Suprapubic skin (tissue), 4 donors: ENCODE measurements around the gene USP37. TPM values are rescaled to one million over a fixed set of nuclear protein-coding genes. Genes with fewer than 3 reads are reported as not detected.
"Not testable (repeated sequence)": the region's sequence is repeated elsewhere in the genome, so short reads cannot be mapped to it uniquely, and the experiment has no call there.

ENCODE experiments used
- DNase-seq, 2 donors: peaks; one replicate each; pipeline ENCODE4 v3.0.0-alpha.2; 2019; ENCODE audit warnings: low spot score in 2 of 2
- H3K27ac ChIP-seq: fragments of 200-600 bp; sonication (generic); one replicate; pipeline ENCODE4 v1.5.1; 2019
- H3K27me3 ChIP-seq: fragments of 200-600 bp; sonication (generic); one replicate; pipeline ENCODE4 v1.5.1; 2019
- H3K36me3 ChIP-seq: fragments of 200-600 bp; sonication (generic); one replicate; pipeline ENCODE4 v1.5.1; 2019
- H3K4me1 ChIP-seq: fragments of 200-600 bp; sonication (generic); one replicate; pipeline ENCODE4 v1.5.1; 2019
- H3K4me3 ChIP-seq: fragments of 200-600 bp; sonication (generic); one replicate; pipeline ENCODE4 v1.5.1; 2019; ENCODE audit warnings: mild to moderate bottlenecking
- H3K9me3 ChIP-seq: fragments of 200-600 bp; sonication (generic); one replicate; pipeline ENCODE4 v1.5.1; 2019
- EP300 ChIP-seq: sonication (generic); formaldehyde crosslinking; IDR thresholded peaks from one replicate; pipeline ENCODE4 v1.6.1; 2017; ENCODE audit warnings: antibody characterized with exemption
- POLR2A ChIP-seq, 2 donors: fragments of 450-650 bp; IDR thresholded peaks; one replicate each; pipeline ENCODE4 v1.6.1; 2017; ENCODE audit warnings: antibody characterized with exemption in 2 of 2, mild to moderate bottlenecking in 2 of 2, moderate library complexity in 2 of 2
- POLR2AphosphoS5 ChIP-seq, 3 donors: sonication (generic); formaldehyde crosslinking; IDR thresholded peaks; one replicate each; pipeline ENCODE4 v1.6.1; 2017; ENCODE audit warnings: antibody characterized with exemption in 3 of 3
- WGBS: methylation state at CpG from one replicate; pipeline ENCODE4 v1.1.5; 2018; 5-methylcytosine and 5-hydroxymethylcytosine counted together
- total RNA-seq, 4 donors: library from RNA; depleted of rRNA; stranded (reverse); fragments of >200 nt; gene quantifications; one replicate each; pipeline ENCODE4 v1.1.0, GENCODE V29; 2016
- TF ChIP-seq, protein P1 (sequence below), 2 donors: fragments of 200-600 bp in 1 of 2; fragments of 450-650 bp in 1 of 2; sonication (generic) in 1 of 2; IDR thresholded peaks; one replicate each; pipeline ENCODE4 v1.5.1; 2016 to 2019; ENCODE audit warnings: antibody characterized with exemption in 2 of 2, mild to moderate bottlenecking in 1 of 2, moderate library complexity in 1 of 2

Gene USP37
- total RNA-seq, 4 donors from 2014 or later: 10.2 to 25.9 (median 20.5) TPM

DNA sequence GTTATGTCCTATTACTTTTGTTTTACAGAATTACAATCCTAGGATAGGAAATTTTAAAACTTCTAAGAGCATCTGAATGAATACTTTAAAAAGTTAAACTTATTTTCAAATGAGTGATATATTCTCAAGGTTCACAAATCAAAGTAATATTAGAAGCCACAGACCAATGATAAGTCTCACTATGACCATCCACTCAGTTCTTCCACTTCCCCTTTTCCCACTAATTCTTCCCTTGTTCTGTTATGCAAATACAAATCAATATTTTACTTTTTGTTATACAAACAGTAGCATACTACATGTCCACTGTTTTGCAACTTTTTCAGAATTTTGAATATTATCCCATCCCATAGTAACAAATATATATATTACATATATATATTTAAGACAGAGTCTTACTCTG lies 20.2 kb downstream of the USP37 start:
- Histone ChIP-seq H3K36me3 (peaks cover 78% of the 10 kb centered on the region), H3K27me3 (no peaks in the 10 kb centered on the region), H3K9me3 (no peaks in the 10 kb centered on the region), H3K4me3 (no peak overlapping the region), H3K27ac (no peak overlapping the region), H3K4me1 (no peaks in the 10 kb centered on the region)
- DNase-seq: no peak
- TF ChIP-seq EP300 (no peak), POLR2AphosphoS5 (IDR thresholded peaks at IDR 0.05) (no peak)

DNA sequence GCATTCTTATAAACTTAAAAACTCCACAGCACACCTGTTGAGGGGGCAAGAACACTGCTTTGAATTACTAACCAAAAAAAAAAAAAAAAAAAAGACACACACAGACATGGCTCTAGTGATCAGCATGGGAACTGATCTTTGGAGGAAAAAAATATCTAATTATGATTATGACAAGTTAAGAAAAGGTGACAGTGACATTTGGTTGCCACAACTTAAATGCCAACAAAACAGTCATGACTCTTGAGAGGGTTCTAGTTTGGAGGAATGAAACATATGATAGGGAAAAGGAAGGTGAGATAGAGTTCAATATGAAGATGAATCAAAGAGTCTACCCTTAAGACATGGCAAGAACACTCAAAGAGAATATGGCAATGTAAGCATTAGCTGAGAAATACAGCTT lies 20.6 kb downstream of the USP37 start:
- Histone ChIP-seq H3K27me3 (no peaks in the 10 kb centered on the region), H3K4me1 (no peaks in the 10 kb centered on the region), H3K27ac (no peak overlapping the region), H3K4me3 (no peak overlapping the region), H3K36me3 (peaks cover 78% of the 10 kb centered on the region), H3K9me3 (no peaks in the 10 kb centered on the region)
- DNase-seq: no peak
- TF ChIP-seq POLR2A (IDR thresholded peaks at IDR 0.05) (no peak), EP300 (no peak), POLR2AphosphoS5 (IDR thresholded peaks at IDR 0.05) (no peak)
- TF ChIP-seq, protein P1, sequence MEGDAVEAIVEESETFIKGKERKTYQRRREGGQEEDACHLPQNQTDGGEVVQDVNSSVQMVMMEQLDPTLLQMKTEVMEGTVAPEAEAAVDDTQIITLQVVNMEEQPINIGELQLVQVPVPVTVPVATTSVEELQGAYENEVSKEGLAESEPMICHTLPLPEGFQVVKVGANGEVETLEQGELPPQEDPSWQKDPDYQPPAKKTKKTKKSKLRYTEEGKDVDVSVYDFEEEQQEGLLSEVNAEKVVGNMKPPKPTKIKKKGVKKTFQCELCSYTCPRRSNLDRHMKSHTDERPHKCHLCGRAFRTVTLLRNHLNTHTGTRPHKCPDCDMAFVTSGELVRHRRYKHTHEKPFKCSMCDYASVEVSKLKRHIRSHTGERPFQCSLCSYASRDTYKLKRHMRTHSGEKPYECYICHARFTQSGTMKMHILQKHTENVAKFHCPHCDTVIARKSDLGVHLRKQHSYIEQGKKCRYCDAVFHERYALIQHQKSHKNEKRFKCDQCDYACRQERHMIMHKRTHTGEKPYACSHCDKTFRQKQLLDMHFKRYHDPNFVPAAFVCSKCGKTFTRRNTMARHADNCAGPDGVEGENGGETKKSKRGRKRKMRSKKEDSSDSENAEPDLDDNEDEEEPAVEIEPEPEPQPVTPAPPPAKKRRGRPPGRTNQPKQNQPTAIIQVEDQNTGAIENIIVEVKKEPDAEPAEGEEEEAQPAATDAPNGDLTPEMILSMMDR (IDR thresholded peaks at IDR 0.05): no peak

DNA sequence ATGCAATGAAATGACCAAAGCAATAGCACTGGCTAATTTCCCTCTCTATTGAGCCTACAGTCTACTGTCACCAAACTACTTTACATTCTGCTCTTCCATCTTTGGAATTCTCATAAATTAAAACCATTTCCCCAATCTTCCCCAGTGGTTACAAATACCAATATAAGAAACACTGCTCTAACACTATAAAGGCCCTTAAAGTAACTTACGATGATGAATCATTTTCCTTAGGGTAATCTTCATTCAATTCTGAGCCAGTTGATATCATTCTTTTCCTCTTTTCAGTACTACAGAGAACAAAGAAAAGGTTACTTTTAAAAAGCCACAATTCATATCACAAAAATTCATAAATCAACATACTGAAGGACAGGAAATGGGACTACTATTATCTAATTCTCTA lies 22.1 kb downstream of the USP37 start:
- DNase-seq: no peak
- H3K4me3 ChIP-seq: no peak overlapping the region
- no peak for TF ChIP-seq EP300
- TF ChIP-seq, protein P1 (IDR thresholded peaks at IDR 0.05): no peak
- no peak for TF ChIP-seq POLR2AphosphoS5 (IDR thresholded peaks at IDR 0.05)
- no peak for TF ChIP-seq POLR2A (IDR thresholded peaks at IDR 0.05)
- H3K36me3 ChIP-seq: peaks cover 80% of the 10 kb centered on the region
- H3K27me3 ChIP-seq: no peaks in the 10 kb centered on the region
- no peaks in the 10 kb centered on the region for H3K4me1 ChIP-seq
- no peaks in the 10 kb centered on the region for H3K9me3 ChIP-seq
- 98% methylated on average over 1 of the region's 1 CpG for WGBS
- H3K27ac ChIP-seq: no peak overlapping the region

DNA sequence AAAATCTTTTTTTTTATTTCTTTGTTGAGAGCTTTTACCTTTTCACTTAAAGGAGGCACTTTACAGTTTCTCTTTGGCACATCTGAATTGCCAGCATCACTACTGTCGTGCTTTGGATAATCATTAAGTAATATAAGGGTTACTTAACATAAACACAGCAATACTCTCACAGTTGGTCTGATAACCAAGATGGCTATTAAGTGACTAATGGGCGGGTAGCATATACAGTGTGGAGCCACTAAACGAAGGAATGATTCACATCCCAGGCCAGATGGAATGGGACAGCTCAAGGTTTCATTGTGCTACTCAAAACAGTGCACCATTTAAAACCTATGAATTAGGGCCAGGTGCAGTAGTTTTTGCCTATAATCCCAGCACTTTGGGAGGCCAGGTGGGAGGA lies 28.1 kb downstream of the USP37 start:
- Histone ChIP-seq H3K9me3 (no peaks in the 10 kb centered on the region), H3K4me3 (no peak overlapping the region), H3K36me3 (peaks cover 87% of the 10 kb centered on the region), H3K27me3 (no peaks in the 10 kb centered on the region), H3K27ac (no peak overlapping the region), H3K4me1 (no peaks in the 10 kb centered on the region)
- DNase-seq: no peak
- TF ChIP-seq, protein P1 (IDR thresholded peaks at IDR 0.05): no peak
- no peak for TF ChIP-seq EP300
- 93% methylated on average over 3 of the region's 3 CpGs for WGBS

DNA sequence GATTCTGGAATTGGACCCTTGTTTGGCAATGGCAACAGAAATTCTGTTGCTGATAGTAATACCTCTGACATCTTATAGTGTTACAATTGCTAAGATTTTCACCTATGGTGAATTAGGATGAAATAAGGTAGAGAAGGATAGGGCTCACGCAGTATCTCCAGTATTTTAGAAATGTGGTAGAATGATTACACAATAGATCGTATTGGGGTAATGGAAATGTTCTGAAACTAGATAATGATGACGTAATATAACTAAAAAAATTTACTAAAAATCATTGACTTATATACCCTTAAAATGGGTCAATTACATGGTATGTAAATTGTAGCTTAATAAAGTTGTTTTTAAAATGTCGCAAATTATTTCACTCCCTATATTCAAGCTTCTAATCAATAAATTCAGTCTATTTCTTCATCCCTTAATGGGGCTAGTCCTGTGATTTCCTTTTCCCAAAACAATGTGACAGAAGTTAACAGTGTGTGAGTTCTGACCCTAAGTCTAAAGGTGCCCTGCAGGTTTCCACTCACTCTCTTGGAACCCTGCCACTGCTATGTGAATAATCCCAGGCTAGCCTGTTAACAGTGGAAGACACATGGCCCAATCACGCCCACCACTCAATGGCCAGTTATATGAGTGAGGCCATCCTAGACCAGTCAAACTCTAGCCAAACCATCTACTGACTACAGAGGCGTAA lies 31.2 kb downstream of the USP37 start:
- Histone ChIP-seq H3K4me3 (no peak overlapping the region), H3K4me1 (no peaks in the 10 kb centered on the region), H3K27ac (no peak overlapping the region), H3K36me3 (peaks cover 89% of the 10 kb centered on the region), H3K9me3 (no peaks in the 10 kb centered on the region), H3K27me3 (no peaks in the 10 kb centered on the region)
- WGBS: 84% methylated on average over 6 of the region's 6 CpGs
- DNase-seq: no peak
- TF ChIP-seq POLR2A (IDR thresholded peaks at IDR 0.05): no peak
- TF ChIP-seq POLR2AphosphoS5 (IDR thresholded peaks at IDR 0.05): no peak
- TF ChIP-seq EP300: no peak

DNA sequence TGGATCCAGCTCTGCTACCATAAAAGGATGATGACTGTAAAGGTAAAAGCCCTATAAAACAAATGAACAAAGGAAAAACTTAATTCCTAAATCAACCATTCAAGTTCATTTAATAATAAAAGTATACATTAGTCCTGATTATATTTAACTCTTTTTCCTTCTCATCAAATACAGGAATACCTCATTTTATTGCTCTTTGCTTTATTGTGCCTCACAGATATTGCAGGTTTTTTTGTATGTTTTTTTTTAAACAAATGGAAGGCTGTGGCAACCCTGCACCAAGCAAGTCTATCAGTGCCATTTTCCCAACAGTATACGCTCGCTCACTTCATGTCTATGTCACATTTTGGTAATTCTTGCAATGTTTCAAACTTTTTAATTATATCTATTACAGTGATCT lies 38.2 kb downstream of the USP37 start:
- WGBS: 94% methylated on average over 2 of the region's 2 CpGs
- H3K27me3 ChIP-seq: no peaks in the 10 kb centered on the region
- no peak for DNase-seq
- H3K36me3 ChIP-seq: peaks cover 92% of the 10 kb centered on the region
- no peak overlapping the region for H3K4me3 ChIP-seq
- no peaks in the 10 kb centered on the region for H3K4me1 ChIP-seq
- H3K27ac ChIP-seq: no peak overlapping the region
- TF ChIP-seq, protein P1 (IDR thresholded peaks at IDR 0.05): no peak
- no peak for TF ChIP-seq POLR2AphosphoS5 (IDR thresholded peaks at IDR 0.05)
- TF ChIP-seq EP300: no peak
- TF ChIP-seq POLR2A (IDR thresholded peaks at IDR 0.05): no peak
- H3K9me3 ChIP-seq: no peaks in the 10 kb centered on the region

DNA sequence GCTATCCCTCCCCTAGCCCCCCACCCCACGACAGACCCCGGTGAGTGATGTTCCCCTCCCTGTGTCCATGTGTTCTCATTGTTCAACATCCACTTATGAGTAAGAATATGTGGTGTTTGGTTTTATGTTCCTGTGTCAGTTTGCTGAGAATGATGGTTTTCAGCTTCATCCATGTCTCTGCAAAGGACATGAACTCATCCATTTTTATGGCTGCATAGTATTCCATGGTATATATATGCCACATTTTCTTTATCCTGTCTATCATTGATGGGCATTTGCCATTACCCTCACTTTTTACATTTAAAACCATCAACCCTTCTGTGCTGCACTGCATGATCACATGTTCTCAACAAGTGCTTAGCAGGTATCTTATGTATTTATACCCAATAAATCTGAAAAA lies 39.7 kb downstream of the USP37 start:
- not testable (repeated sequence) for H3K27ac ChIP-seq, H3K4me1 ChIP-seq, H3K9me3 ChIP-seq, H3K4me3 ChIP-seq, DNase-seq, H3K27me3 ChIP-seq
- WGBS: 98% methylated on average over 2 of the region's 2 CpGs
- peaks cover 89% of the 10 kb centered on the region for H3K36me3 ChIP-seq
